Measurements from ENCODE around the gene MAPK4. TPM values are rescaled to one million over a fixed set of nuclear protein-coding genes. Genes with fewer than 3 reads are reported as not detected.
"Not testable (repeated sequence)": the region's sequence is repeated elsewhere in the genome, so short reads cannot be mapped to it uniquely, and the experiment has no call there.

The MAPK4 gene
- polyA plus RNA-seq, 1 experiment, result not detected

- ChIA-PET CTCF (no interaction called here), POLR2A (no interaction called here)
- H3K36me3 ChIP-seq (ENCODE audit: control insufficient read depth, insufficient read depth, low read length), result no peaks in the 10 kb centered on the region
Measured at GRCh38 chr18:50775726-50776125, 215.8 kb downstream of the MAPK4 start.

GRCh38 chr18:50776383-50776782 lies 216.5 kb downstream of the MAPK4 start:
- POLR2A ChIA-PET, result no interaction called here
- CTCF ChIA-PET, result no interaction called here
- Histone ChIP-seq H3K4me3 (ENCODE audit: low read depth, low read length) (no peak overlapping the region), H3K27me3 (ENCODE audit: control insufficient read depth, insufficient read depth, low read length) (no peaks in the 10 kb centered on the region), H3K36me3 (ENCODE audit: control insufficient read depth, insufficient read depth, low read length) (no peaks in the 10 kb centered on the region)
- no peak for DNase-seq (ENCODE audit: low read depth)
- TF ChIP-seq CTCF (IDR thresholded peaks at IDR 0.05; ENCODE audit: insufficient read depth, low read depth, low read length), result no peak

More at GRCh38 chr18:50775726-50776125, 215.8 kb downstream of the MAPK4 start:
- Histone ChIP-seq H3K4me3 (ENCODE audit: low read depth, low read length) (no peak overlapping the region), H3K27me3 (ENCODE audit: control insufficient read depth, insufficient read depth, low read length) (no peaks in the 10 kb centered on the region)
- no peak for DNase-seq (ENCODE audit: low read depth)
- no peak for TF ChIP-seq CTCF (IDR thresholded peaks at IDR 0.05; ENCODE audit: insufficient read depth, low read depth, low read length)

DNA sequence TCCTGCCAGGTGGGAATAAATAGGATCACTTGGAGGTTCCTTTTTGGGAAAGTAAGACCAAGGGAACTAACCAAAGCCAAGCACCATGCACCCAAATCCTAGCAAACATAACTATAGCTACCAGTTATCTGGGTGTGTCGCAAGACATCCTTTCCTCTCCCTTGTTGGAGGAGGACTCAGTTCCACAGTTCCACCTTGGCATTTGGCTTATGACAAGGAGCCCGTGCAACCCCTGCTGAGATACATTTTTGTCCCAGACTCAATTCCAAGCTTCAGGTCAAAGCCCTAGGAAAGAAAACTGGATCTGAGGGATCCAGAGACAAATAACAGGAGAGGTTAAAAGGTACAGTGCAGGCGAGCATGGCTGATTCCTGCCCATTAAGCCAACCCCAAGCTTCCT lies 219.1 kb downstream of the MAPK4 start:
- CTCF ChIA-PET; H3K27me3 ChIP-seq (ENCODE audit: control insufficient read depth, insufficient read depth, low read length): not testable (repeated sequence)
- POLR2A ChIA-PET, result interaction anchor here (0.6 kb wide), 1 partner anchor 291 kb away, joined by 3 read pairs; no protein-coding TSS in a partner anchor

More for the DNA sequence above, 219.1 kb downstream of the MAPK4 start:
- not testable (repeated sequence) for H3K4me3 ChIP-seq (ENCODE audit: low read depth, low read length); H3K36me3 ChIP-seq (ENCODE audit: control insufficient read depth, insufficient read depth, low read length); DNase-seq (ENCODE audit: low read depth)

Other genes starting within 250 kb of the MAPK4 start
- gene SKA1, start 185.0 kb upstream of the MAPK4 start, polyA plus RNA-seq (2011; rRNA removed), result 6.2 and 9.7 TPM in 2 replicates